HepG2 (cell line): ENCODE results near the gene RTEL1. TPM values are rescaled to one million over a fixed set of nuclear protein-coding genes. Genes with fewer than 3 reads are reported as not detected.

Experiments
- DR1 ChIP-seq: sonication (generic); formaldehyde crosslinking; IDR thresholded peaks from 2 replicates; pipeline ENCODE4 v1.8.0; 2021; ENCODE audit warnings: mild to moderate bottlenecking, missing genetic modification reagents, inconsistent platforms
- FOXA1 ChIP-seq, 2 experiments: fragments of 450-650 bp in 1 of 2; sonication (generic) in 1 of 2; formaldehyde crosslinking in 1 of 2; IDR thresholded peaks; 2 replicates each; pipeline versions ENCODE4 v1.4.0 to v1.6.1; 2016 to 2020; ENCODE audit warnings: missing genetic modification reagents in 1 of 2
- FOXO1 ChIP-seq: sonication (generic); formaldehyde crosslinking; IDR thresholded peaks from 2 replicates; pipeline ENCODE4 v1.4.0; 2020; ENCODE audit warnings: missing genetic modification reagents
- GZF1 ChIP-seq: sonication (generic); formaldehyde crosslinking; IDR thresholded peaks from 2 replicates; pipeline ENCODE4 v1.5.1; 2020; ENCODE audit warnings: mild to moderate bottlenecking, missing genetic modification reagents
- HDAC1 ChIP-seq: sonication (generic); formaldehyde crosslinking; IDR thresholded peaks from 2 replicates; pipeline ENCODE4 v1.5.1; 2020; ENCODE audit warnings: mild to moderate bottlenecking, missing genetic modification reagents
- HES4 ChIP-seq: sonication (generic); formaldehyde crosslinking; IDR thresholded peaks from 2 replicates; pipeline ENCODE4 v1.9.0; 2021; ENCODE audit warnings: mild to moderate bottlenecking, missing genetic modification reagents, borderline replicate concordance
- IKZF4 ChIP-seq: sonication (generic); formaldehyde crosslinking; IDR thresholded peaks from 2 replicates; pipeline ENCODE4 v1.5.1; 2020; ENCODE audit warnings: borderline replicate concordance, mild to moderate bottlenecking, low read depth, missing genetic modification reagents; ENCODE audit errors: not compliant biosample characterization
- MYC ChIP-seq: sonication (generic); formaldehyde crosslinking; IDR thresholded peaks from 2 replicates; pipeline ENCODE4 v1.9.0; 2021; ENCODE audit warnings: missing genetic modification reagents, borderline replicate concordance
- NCOA1 ChIP-seq: sonication (generic); formaldehyde crosslinking; IDR thresholded peaks from 2 replicates; pipeline ENCODE4 v1.9.0; 2021; ENCODE audit warnings: missing genetic modification reagents
- NFKBIZ ChIP-seq: IDR thresholded peaks from 2 replicates; pipeline ENCODE4 v1.6.1; 2018; ENCODE audit warnings: missing genetic modification reagents, missing compliant biosample characterization
- ZFP36L2 ChIP-seq: sonication (generic); formaldehyde crosslinking; IDR thresholded peaks from 2 replicates; pipeline ENCODE4 v1.4.0; 2020; ENCODE audit warnings: missing genetic modification reagents
- ZMYM4 ChIP-seq: sonication (generic); formaldehyde crosslinking; IDR thresholded peaks from 2 replicates; pipeline ENCODE4 v1.8.1; 2023; ENCODE audit warnings: mild to moderate bottlenecking, missing genetic modification reagents
- ZNF335 ChIP-seq: sonication (generic); formaldehyde crosslinking; IDR thresholded peaks from 2 replicates; pipeline ENCODE4 v1.4.0; 2020; ENCODE audit warnings: missing genetic modification reagents
- ZNF614 ChIP-seq: IDR thresholded peaks from 2 replicates; pipeline ENCODE4 v1.6.1; 2018; ENCODE audit warnings: missing biosample characterization, missing genetic modification reagents, inconsistent platforms, borderline replicate concordance
- ZNF879 ChIP-seq: sonication (generic); formaldehyde crosslinking; IDR thresholded peaks from 2 replicates; pipeline ENCODE4 v1.8.1; 2023; ENCODE audit warnings: missing genetic modification reagents
- polyA plus RNA-seq, 8 experiments: library from polyadenylated mRNA; depleted of rRNA in 3 of 8; stranded (reverse) in 7 of 8; unstranded in 1 of 8; fragments of >200 nt; fragmentation: Illumina TruSeq in 4 of 8; extraction: Trizol in 4 of 8; gene quantifications; 2 replicates each; pipeline versions ENCODE4 v1.2.1 to v1.2.3, GENCODE V29; 2011 to 2016; ENCODE audit warnings: low read depth in 4 of 8, missing spikeins in 1 of 8, mixed read lengths in 1 of 8; ENCODE audit not compliant: insufficient read depth in 1 of 8
- total RNA-seq, 5 experiments: library from RNA; depleted of rRNA; stranded (reverse); fragments of >200 nt; fragmentation: Illumina TruSeq; extraction: Trizol; gene quantifications; 2 replicates each; pipeline ENCODE4 v1.2.3, GENCODE V29; 2016; ENCODE audit warnings: low read depth in 1 of 5
- TF ChIP-seq, protein P1 (sequence below): sonication (generic); formaldehyde crosslinking; IDR thresholded peaks from 2 replicates; pipeline ENCODE4 v1.5.0; 2020; ENCODE audit warnings: mild to moderate bottlenecking, missing genetic modification reagents, borderline replicate concordance
- TF ChIP-seq, protein P2 (sequence below): sonication (generic); formaldehyde crosslinking; IDR thresholded peaks from 2 replicates; pipeline ENCODE4 v1.5.1; 2020; ENCODE audit warnings: missing genetic modification reagents, mild to moderate bottlenecking, borderline replicate concordance
- TF ChIP-seq, protein P3 (sequence below): sonication (generic); formaldehyde crosslinking; conservative IDR thresholded peaks from 2 replicates; pipeline ENCODE4 v1.4.0; 2020; ENCODE audit warnings: missing genetic modification reagents
- TF ChIP-seq, protein P4 (sequence below): sonication (generic); formaldehyde crosslinking; IDR thresholded peaks from 2 replicates; pipeline ENCODE4 v1.8.1; 2023; ENCODE audit warnings: mild to moderate bottlenecking, moderate library complexity, missing genetic modification reagents

RTEL1 gene
- total and polyA plus RNA-seq, 2 of the 13 experiments (the other 11 are each of a cell fraction or from before 2014, with no cell fraction given): 21.8 to 36.4 TPM

DNA sequence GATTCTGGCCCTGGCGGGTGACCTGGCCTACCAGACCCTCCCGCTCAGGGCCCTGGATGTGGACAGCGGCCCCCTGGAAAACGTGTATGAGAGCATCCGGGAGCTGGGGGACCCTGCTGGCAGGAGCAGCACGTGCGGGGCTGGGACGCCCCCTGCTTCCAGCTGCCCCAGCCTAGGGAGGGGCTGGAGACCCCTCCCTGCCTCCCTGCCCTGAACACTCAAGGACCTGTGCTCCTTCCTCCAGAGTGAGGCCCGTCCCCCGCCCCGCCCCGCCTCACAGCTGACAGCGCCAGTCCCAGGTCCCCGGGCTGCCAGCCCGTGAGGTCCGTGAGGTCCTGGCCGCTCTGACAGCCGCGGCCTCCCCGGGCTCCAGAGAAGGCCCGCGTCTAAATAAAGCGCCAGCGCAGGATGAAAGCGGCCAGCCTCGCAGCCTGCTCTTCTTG is 80.6 kb downstream of the RTEL1 start (continued):
- TF ChIP-seq ZNF879 (CRISPR knock-in tag): peak; percentile 91
- TF ChIP-seq, protein P1, sequence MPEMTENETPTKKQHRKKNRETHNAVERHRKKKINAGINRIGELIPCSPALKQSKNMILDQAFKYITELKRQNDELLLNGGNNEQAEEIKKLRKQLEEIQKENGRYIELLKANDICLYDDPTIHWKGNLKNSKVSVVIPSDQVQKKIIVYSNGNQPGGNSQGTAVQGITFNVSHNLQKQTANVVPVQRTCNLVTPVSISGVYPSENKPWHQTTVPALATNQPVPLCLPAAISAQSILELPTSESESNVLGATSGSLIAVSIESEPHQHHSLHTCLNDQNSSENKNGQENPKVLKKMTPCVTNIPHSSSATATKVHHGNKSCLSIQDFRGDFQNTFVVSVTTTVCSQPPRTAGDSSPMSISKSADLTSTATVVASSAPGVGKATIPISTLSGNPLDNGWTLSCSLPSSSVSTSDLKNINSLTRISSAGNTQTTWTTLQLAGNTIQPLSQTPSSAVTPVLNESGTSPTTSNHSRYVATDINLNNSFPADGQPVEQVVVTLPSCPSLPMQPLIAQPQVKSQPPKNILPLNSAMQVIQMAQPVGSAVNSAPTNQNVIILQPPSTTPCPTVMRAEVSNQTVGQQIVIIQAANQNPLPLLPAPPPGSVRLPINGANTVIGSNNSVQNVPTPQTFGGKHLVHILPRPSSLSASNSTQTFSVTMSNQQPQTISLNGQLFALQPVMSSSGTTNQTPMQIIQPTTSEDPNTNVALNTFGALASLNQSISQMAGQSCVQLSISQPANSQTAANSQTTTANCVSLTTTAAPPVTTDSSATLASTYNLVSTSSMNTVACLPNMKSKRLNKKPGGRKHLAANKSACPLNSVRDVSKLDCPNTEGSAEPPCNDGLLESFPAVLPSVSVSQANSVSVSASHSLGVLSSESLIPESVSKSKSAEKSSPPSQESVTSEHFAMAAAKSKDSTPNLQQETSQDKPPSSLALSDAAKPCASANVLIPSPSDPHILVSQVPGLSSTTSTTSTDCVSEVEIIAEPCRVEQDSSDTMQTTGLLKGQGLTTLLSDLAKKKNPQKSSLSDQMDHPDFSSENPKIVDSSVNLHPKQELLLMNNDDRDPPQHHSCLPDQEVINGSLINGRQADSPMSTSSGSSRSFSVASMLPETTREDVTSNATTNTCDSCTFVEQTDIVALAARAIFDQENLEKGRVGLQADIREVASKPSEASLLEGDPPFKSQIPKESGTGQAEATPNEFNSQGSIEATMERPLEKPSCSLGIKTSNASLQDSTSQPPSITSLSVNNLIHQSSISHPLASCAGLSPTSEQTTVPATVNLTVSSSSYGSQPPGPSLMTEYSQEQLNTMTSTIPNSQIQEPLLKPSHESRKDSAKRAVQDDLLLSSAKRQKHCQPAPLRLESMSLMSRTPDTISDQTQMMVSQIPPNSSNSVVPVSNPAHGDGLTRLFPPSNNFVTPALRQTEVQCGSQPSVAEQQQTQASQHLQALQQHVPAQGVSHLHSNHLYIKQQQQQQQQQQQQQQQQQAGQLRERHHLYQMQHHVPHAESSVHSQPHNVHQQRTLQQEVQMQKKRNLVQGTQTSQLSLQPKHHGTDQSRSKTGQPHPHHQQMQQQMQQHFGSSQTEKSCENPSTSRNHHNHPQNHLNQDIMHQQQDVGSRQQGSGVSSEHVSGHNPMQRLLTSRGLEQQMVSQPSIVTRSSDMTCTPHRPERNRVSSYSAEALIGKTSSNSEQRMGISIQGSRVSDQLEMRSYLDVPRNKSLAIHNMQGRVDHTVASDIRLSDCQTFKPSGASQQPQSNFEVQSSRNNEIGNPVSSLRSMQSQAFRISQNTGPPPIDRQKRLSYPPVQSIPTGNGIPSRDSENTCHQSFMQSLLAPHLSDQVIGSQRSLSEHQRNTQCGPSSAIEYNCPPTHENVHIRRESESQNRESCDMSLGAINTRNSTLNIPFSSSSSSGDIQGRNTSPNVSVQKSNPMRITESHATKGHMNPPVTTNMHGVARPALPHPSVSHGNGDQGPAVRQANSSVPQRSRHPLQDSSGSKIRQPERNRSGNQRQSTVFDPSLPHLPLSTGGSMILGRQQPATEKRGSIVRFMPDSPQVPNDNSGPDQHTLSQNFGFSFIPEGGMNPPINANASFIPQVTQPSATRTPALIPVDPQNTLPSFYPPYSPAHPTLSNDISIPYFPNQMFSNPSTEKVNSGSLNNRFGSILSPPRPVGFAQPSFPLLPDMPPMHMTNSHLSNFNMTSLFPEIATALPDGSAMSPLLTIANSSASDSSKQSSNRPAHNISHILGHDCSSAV (CRISPR knock-in tag): no peak
- TF ChIP-seq GZF1 (CRISPR knock-in tag): no peak
- TF ChIP-seq IKZF4 (CRISPR knock-in tag): no peak
- no peak for TF ChIP-seq ZNF614 (CRISPR knock-in tag)
- TF ChIP-seq, protein P2, sequence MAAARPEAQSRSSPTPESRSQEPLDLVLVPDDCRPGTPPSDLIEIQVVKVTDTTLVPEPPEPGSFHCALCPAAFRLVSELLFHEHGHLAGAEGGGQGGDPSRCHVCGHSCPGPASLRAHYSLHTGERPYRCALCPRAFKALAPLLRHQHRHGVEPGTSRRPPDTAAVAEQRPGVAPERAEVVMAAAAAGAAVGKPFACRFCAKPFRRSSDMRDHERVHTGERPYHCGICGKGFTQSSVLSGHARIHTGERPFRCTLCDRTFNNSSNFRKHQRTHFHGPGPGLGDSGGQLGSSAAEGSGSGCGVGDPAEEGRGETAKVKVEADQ (CRISPR knock-in tag): no peak
- TF ChIP-seq NFKBIZ: no peak
- no peak for TF ChIP-seq HES4
- TF ChIP-seq FOXO1 (CRISPR knock-in tag): no peak
- TF ChIP-seq, protein P3, sequence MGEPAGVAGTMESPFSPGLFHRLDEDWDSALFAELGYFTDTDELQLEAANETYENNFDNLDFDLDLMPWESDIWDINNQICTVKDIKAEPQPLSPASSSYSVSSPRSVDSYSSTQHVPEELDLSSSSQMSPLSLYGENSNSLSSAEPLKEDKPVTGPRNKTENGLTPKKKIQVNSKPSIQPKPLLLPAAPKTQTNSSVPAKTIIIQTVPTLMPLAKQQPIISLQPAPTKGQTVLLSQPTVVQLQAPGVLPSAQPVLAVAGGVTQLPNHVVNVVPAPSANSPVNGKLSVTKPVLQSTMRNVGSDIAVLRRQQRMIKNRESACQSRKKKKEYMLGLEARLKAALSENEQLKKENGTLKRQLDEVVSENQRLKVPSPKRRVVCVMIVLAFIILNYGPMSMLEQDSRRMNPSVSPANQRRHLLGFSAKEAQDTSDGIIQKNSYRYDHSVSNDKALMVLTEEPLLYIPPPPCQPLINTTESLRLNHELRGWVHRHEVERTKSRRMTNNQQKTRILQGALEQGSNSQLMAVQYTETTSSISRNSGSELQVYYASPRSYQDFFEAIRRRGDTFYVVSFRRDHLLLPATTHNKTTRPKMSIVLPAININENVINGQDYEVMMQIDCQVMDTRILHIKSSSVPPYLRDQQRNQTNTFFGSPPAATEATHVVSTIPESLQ (CRISPR knock-in tag): peak; percentile 20; the same call in 1 of the 2 replicates
- no peak for TF ChIP-seq DR1 (CRISPR knock-in tag)
- TF ChIP-seq HDAC1: no peak
- no peak for TF ChIP-seq ZMYM4 (CRISPR knock-in tag)
- peak; percentile 67; the same call in 1 of the 2 replicates for TF ChIP-seq ZNF335
- TF ChIP-seq, protein P4, sequence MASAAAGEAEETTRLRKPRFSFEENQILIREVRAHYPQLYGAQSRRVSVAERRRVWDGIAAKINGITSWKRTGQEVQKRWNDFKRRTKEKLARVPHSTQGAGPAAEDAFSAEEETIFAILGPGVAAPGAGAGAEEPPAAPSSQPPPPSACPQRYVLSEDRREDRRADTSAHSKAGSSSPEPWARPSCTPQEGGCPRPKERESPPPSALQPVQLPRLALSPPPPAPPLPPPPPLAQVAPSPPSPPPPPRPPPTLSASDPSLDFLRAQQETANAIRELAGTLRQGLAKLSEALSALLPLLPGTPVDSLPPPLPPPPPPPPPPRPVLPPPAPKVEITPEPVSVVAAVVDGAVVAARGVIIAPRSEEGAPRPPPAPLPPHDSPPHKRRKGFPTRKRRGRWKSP (CRISPR knock-in tag): 0 out of 2 replicates have a peak, but pooled peaks have one; percentile 60
- peak; percentile 95; the same call in 1 of the 2 replicates for TF ChIP-seq NCOA1 (CRISPR knock-in tag)
- no peak for TF ChIP-seq ZFP36L2 (CRISPR knock-in tag)
- TF ChIP-seq MYC (CRISPR knock-in tag): no peak
- no peak for TF ChIP-seq FOXA1 (IDR thresholded peaks at IDR 0.05)
- TF ChIP-seq FOXA1 (CRISPR knock-in tag; IDR thresholded peaks at IDR 0.05): no peak
